Skeletal muscle cell (primary cell): ENCODE data around the gene ZNF524.
"Not testable (repeated sequence)": the region's sequence is repeated elsewhere in the genome, so short reads cannot be mapped to it uniquely, and the experiment has no call there.

Experiments used
- DNase-seq: peaks from one replicate; pipeline ENCODE4 v3.0.0-alpha.2; 2010; ENCODE audit warnings: low read depth
- H3K4me3 ChIP-seq: 2 replicates; pipeline ENCODE4 v1.5.1; 2011; ENCODE audit warnings: low read depth, mild to moderate bottlenecking, control low read depth, low read length, moderate library complexity

Gene ZNF524

DNA sequence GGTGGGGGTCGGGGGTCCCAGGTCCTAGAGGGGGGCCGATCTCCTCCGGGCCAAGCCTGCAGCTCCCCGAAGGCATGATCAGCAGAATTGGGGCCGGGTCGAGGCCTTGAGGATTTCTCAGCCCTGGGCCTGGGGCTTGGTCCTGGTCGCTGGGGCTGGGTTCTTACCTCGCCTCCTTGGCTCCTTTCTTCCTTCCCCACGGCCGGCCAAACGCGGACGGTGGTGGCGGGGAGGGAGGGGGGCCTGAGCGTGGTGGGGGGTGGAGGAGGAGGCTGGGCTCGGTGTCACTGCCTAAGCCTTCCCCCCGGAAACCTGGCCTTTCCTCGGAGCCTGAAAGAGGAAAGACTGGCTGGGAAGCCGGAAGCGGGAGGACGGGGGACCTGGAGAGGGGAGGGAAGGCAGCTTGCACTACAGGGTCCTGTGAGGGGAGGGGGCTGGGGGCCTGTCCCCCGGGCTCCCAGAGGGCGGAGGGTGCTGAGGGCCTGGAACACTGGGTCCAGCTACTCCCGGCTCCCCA, 19.4 kb upstream of the ZNF524 start, which contains the start of gene ZNF579:
Gene ZNF579, minus strand, starts transcription at position 221 of the 517 bp plus-strand sequence. CDS start 1,209 bp downstream, outside the sequence.
- H3K4me3 ChIP-seq, result peak within 1 kb of the TSS; percentile 93
- peak; percentile 53 for DNase-seq

DNA sequence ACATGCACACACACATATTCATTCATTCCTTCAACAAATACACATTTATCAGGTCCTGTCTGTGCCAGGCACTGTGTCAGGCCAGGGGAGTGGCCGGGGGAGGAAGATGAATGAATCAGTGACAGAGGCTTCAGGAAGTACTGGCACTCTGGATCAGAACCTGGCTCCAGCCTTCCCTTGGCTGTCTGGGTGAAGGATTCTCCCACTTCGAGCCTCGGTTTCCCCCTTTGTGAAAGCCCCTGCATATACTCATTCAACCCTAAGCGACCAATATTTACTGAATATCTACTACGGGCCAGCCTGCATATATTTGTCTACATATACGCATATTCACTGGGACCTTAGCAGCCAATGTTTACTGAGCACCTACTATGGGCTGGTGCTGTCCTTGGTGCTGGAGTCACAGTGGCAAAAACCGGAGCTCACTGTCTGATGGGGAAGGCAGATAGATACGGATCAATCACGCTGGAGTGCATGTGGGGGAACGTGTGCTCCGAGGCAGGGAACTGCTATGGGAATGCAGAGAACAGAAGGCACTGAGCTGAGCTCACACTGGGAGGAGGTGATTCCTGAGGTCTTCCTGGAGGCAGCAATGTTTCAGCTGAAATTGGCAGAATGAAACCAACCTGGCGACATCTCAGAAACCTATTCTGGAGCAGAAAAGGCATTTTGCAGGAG, 18.8 kb upstream of the ZNF524 start:
- H3K4me3 ChIP-seq, result peak overlapping the region; percentile 93
- DNase-seq, result no peak

- no peak overlapping the region for H3K4me3 ChIP-seq
- DNase-seq, result no peak
Observed at GRCh38 chr19:55581823-55582223, 18.3 kb upstream of the ZNF524 start.

- H3K4me3 ChIP-seq, DNase-seq: not testable (repeated sequence)
Observed at GRCh38 chr19:55582284-55582683, 17.8 kb upstream of the ZNF524 start.

GRCh38 chr19:55583897-55584296, 16.2 kb upstream of the ZNF524 start:
- DNase-seq, result not testable (repeated sequence)

DNA sequence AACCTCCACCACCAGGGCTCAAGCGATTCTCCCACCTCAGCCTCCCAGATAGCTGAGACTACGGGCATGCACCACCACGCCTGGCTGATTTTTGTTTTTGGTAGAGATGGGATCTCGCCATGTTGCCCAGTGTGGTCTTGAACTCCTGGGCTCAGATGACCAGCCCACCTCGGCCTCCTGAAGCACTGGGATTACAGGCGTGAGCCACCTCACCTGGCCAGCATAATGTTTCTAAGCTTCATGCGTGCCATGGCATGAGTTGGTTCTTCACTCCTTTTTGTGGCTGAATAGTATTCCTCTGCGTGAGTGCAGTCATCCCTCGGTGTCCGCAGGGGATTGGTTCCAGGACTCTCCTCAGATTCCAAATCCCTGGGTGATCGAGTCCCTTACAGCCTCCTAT, 15.2 kb upstream of the ZNF524 start:
- no peak overlapping the region for H3K4me3 ChIP-seq
- DNase-seq, result no peak

More at GRCh38 chr19:55583897-55584296, 16.2 kb upstream of the ZNF524 start:
- H3K4me3 ChIP-seq, result not testable (repeated sequence)

- peak overlapping the region; percentile 21 for H3K4me3 ChIP-seq
- peak; percentile 63 for DNase-seq
Observed at GRCh38 chr19:55585658-55586339, 14.3 kb upstream of the ZNF524 start.

- peak; percentile 64 for DNase-seq
- H3K4me3 ChIP-seq, result peak overlapping the region; percentile 48
Observed at GRCh38 chr19:55586976-55587668, 13.0 kb upstream of the ZNF524 start.

DNA sequence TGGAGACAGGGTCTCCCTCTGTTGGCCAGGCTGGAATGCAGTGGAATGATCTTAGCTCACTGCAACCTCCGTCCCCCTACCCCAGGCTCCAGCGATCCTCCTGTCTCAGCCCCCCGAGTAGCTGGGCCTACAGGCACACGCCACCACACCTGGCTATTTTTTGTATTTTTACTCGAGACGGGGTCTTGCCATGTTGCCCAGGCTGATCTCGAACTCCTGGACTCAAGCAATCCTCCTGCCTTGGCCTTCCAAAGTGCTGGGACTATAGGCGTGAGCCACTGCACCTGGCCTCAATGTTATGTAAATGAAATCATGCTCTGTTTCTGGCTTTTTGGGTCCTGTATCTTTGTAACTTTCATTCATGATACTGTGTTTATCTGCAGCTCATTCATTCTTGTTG, 11.3 kb upstream of the ZNF524 start:
- no peak for DNase-seq

DNA sequence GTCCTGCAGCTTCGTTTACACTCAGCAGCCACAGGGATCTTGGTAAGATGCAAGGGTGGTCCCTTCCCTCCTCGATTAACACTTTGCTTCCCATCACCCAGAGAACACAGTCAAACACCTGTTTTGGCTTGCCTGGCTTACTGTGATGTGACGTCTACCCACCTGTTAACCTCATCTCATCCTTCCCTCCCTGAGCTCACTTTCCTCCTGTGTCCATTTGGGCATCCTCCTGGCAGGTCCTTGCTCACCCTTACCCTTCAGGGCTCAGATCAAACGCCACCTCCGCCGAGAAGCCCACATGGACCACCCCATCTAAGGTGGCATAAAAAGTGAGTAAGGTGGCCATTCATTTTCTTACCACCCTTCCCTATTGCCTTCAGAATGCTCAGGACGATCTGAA, 10.0 kb upstream of the ZNF524 start:
- H3K4me3 ChIP-seq, result no peak overlapping the region
- DNase-seq, result no peak

More for the DNA sequence above, 11.3 kb upstream of the ZNF524 start:
- no peak overlapping the region for H3K4me3 ChIP-seq

DNA sequence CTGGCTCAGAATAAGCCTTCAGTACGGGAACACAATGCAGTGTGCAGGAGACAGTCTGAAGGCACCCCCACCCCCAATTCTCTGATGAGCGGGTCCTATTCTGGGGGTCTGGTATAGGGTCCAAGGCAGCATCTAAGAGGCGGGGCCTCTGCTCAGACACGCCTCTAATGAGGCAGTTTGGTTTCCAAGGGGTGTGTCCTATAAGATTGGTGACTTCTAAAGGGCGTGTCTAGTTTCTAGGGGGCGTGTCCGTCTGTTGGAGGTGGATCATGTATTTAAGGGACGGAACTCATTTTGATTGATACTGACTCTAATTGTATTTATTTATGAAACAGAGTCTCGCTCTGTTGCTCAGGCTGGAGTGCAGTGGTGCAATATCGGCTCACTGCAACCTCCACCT, 9.5 kb upstream of the ZNF524 start:
- no peak overlapping the region for H3K4me3 ChIP-seq
- no peak for DNase-seq

DNA sequence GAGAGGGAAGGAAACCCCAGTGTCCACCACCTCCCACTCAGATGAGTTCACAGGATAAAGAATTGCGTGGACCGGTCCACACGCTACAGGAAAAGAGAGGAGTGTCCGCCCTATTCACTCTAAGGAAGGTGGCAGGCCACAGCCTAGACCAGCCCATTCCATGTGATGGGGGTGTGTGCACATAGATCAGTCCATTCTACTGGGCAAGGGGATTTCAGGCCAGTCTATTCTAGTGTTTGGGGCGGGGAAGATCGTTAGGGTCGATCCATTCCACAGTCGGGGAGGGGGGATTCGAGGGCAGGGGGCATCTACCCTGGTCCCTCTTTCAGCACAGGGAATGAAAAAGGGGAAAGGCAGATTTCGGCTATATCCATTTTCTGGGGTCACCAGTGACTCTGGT, 8.5 kb upstream of the ZNF524 start:
- DNase-seq, result no peak

GRCh38 chr19:55592391-55593090, 7.5 kb upstream of the ZNF524 start:
- no peak overlapping the region for H3K4me3 ChIP-seq
- no peak for DNase-seq

More for the DNA sequence above, 8.5 kb upstream of the ZNF524 start:
- H3K4me3 ChIP-seq, result no peak overlapping the region

DNA sequence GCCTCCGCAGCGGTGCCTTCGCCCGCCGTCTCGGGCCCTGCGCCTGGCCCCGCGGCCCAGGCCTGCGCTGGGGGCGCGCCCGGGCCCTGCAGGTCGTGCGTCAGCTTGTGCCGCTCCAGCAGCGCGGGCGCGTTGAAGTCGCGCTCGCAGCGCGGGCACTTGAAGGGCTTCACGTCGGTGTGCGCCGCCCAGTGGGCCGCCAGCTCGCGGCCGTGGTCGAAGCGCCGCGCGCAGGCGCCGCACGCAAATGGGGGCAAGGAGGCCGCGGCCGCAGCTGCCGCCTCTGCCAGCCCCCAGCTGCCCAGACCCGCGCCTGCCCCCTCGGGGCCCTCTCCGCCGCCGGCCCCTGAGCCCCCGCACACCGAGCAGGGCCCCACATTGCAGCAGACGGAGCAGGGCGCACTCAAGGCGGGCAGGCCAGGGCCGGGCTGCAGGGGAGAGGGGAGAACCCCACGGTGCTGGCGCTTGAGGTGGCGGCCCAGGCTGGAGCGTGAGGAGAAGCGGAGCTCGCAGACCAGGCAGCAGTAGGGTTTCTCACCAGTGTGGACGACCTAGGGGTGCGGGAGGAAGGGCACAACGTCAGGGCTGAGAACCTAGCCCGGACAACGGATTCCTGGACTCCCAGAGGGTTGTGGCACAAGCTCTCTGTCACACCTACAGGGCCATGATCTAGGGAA, 6.9 kb upstream of the ZNF524 start:
- H3K4me3 ChIP-seq, result no peak overlapping the region
- DNase-seq, result no peak

DNA sequence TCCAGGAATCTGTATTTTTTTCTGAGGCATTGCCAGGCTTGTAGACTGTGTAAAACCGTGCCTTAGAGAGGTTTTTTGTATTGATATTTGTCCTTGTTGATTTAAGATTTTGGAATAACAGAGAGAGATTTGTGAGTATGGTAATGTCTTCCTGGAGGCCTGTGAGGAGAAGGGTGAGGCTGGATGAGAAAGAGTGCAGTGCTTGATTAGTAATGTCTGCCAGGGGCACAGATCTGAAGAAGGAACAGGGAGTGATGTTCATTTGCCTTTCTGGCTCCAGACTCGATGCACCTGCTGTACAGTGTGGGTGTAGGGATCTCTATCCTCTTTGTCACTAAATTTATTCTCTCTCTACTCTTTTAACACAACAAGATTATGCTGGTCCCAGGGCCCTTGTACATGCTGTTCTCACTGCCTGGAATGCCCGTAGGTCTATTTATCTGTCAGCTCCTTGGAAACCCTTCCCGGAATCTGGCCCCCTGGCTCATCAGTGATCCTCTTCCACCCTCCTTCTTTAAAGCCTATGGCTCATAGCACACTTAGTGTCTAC, 5.0 kb upstream of the ZNF524 start:
- no peak for DNase-seq

DNA sequence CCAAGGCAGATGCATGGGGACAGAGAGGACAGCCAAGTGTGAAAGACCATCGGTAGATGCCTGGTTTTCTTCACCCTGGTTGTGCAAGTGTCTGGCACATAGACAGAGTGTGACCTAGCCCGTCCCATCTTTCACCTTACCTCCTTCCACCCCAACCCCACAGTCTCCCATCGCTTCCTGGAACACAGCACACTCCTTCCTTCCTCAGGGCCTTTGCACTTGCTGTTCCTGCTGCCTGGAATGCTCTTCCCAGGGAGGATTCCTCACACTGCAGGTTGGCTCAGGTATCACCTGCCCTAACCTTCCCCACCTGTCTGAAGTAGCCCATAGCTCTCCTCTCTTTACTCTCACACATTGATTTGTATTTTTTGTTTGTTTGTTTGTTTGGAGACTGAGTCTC, 3.8 kb upstream of the ZNF524 start:
- DNase-seq, result no peak
- H3K4me3 ChIP-seq, result no peak overlapping the region

More for the DNA sequence above, 5.0 kb upstream of the ZNF524 start:
- H3K4me3 ChIP-seq, result no peak overlapping the region

- no peak overlapping the region for H3K4me3 ChIP-seq
- no peak for DNase-seq
Observed at GRCh38 chr19:55597501-55597921, 2.6 kb upstream of the ZNF524 start.

DNA sequence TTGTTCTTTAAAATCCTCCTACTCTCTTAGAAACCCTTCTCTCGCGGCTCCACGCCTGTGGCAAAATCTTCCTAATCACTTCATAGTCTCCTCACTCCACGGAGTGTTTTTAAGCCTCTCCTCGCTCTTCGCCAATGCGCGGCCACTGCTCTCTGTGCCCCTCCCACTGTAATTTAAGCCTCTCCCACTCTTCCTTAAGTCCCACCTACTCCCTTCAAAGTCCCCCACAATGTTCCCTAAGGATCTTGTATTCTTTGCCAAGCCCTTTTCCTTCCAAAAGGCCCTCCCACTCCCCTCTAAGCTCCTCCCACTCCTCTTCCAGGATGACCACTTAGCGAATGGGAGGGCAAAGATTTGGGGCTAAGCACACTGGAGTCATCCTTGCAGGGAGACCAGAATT, 2.1 kb upstream of the ZNF524 start:
- no peak for DNase-seq
- no peak overlapping the region for H3K4me3 ChIP-seq
